Measurements from ENCODE around the gene ZNF416.

DNA sequence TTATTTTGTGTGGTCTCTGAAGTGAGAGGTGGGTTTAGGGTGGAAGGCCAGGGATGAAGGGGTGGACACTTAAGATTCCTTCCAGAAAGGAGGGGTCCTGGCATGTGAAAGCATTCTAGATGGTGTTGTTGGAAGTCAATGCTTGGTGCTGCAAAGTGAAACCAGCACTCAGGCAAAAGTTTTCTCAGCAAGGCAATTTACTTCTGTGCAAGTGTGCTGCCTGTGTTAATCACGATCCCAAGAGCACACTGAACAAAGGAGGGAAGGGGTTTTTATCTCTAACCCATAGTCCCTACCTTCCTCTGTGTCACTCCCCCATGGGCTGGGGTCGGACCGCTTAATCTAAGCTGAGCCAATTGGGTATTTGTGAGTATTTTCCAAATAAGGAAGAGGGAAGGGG lies 36.6 kb upstream of the ZNF416 start:
- TF ChIP-seq, protein P1, sequence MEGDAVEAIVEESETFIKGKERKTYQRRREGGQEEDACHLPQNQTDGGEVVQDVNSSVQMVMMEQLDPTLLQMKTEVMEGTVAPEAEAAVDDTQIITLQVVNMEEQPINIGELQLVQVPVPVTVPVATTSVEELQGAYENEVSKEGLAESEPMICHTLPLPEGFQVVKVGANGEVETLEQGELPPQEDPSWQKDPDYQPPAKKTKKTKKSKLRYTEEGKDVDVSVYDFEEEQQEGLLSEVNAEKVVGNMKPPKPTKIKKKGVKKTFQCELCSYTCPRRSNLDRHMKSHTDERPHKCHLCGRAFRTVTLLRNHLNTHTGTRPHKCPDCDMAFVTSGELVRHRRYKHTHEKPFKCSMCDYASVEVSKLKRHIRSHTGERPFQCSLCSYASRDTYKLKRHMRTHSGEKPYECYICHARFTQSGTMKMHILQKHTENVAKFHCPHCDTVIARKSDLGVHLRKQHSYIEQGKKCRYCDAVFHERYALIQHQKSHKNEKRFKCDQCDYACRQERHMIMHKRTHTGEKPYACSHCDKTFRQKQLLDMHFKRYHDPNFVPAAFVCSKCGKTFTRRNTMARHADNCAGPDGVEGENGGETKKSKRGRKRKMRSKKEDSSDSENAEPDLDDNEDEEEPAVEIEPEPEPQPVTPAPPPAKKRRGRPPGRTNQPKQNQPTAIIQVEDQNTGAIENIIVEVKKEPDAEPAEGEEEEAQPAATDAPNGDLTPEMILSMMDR (conservative IDR thresholded peaks at IDR 0.05; ENCODE audit: low read depth, low read length): no peak
- no peak for TF ChIP-seq EZH2 (IDR thresholded peaks at IDR 0.05; ENCODE audit: low read length, unreplicated experiment)
